ENCODE measurements around the gene CRY1.
"Not testable (repeated sequence)": the region's sequence is repeated elsewhere in the genome, so short reads cannot be mapped to it uniquely, and the experiment has no call there.

Gene CRY1

GRCh38 chr12:107108366-107108765, 15.0 kb upstream of the CRY1 start:
- not testable (repeated sequence) for DNase-seq (ENCODE audit: low read depth, low spot score)

- DNase-seq (ENCODE audit: low read depth, low spot score): no peak
These were observed 14.0 kb upstream of the CRY1 start for GRCh38 chr12:107107381-107107780.

- DNase-seq (ENCODE audit: low read depth, low spot score): no peak
These were observed 13.1 kb upstream of the CRY1 start for GRCh38 chr12:107106241-107107025.

GRCh38 chr12:107105410-107105703, 12.0 kb upstream of the CRY1 start:
- DNase-seq (ENCODE audit: low read depth, low spot score): no peak

GRCh38 chr12:107103516-107103915, 10.2 kb upstream of the CRY1 start:
- DNase-seq (ENCODE audit: low read depth, low spot score): no peak

- DNase-seq (ENCODE audit: low read depth, low spot score): no peak
These were observed 9.7 kb upstream of the CRY1 start for GRCh38 chr12:107103097-107103496.

- DNase-seq (ENCODE audit: low read depth, low spot score): no peak
These were observed 8.9 kb upstream of the CRY1 start for GRCh38 chr12:107102294-107102693.

GRCh38 chr12:107101651-107102050, 8.3 kb upstream of the CRY1 start:
- DNase-seq (ENCODE audit: low read depth, low spot score): no peak

GRCh38 chr12:107099917-107100316, 6.6 kb upstream of the CRY1 start:
- no peak for DNase-seq (ENCODE audit: low read depth, low spot score)

GRCh38 chr12:107096571-107096970, 3.2 kb upstream of the CRY1 start:
- DNase-seq (ENCODE audit: low read depth, low spot score): no peak

GRCh38 chr12:107094183-107094448, 767 bp upstream of the CRY1 start:
- no peak for DNase-seq (ENCODE audit: low read depth, low spot score)

GRCh38 chr12:107092669-107093416, 506 bp downstream of the CRY1 start:
- peak; percentile 66 for DNase-seq (ENCODE audit: low read depth, low spot score)

- peak; percentile 93 for DNase-seq (ENCODE audit: low read depth, low spot score)
These were observed 1.2 kb downstream of the CRY1 start for GRCh38 chr12:107091989-107092641.

GRCh38 chr12:107091381-107091780, 2.0 kb downstream of the CRY1 start:
- peak; percentile 65 for DNase-seq (ENCODE audit: low read depth, low spot score)

- no peak for DNase-seq (ENCODE audit: low read depth, low spot score)
These were observed 2.6 kb downstream of the CRY1 start for GRCh38 chr12:107090711-107091110.

GRCh38 chr12:107088912-107089311, 4.4 kb downstream of the CRY1 start:
- no peak for DNase-seq (ENCODE audit: low read depth, low spot score)

GRCh38 chr12:107086314-107086713, 7.0 kb downstream of the CRY1 start:
- DNase-seq (ENCODE audit: low read depth, low spot score): no peak

- DNase-seq (ENCODE audit: low read depth, low spot score): no peak
These were observed 11.6 kb downstream of the CRY1 start for GRCh38 chr12:107081778-107082177.

GRCh38 chr12:107080299-107080698, 13.1 kb downstream of the CRY1 start:
- DNase-seq (ENCODE audit: low read depth, low spot score): no peak

- peak; percentile 42 for DNase-seq (ENCODE audit: low read depth, low spot score)
These were observed 14.0 kb downstream of the CRY1 start for GRCh38 chr12:107079172-107080011.

- DNase-seq (ENCODE audit: low read depth, low spot score): not testable (repeated sequence)
These were observed 20.1 kb downstream of the CRY1 start for GRCh38 chr12:107073266-107073665.

- no peak for DNase-seq (ENCODE audit: low read depth, low spot score)
These were observed 26.7 kb downstream of the CRY1 start for GRCh38 chr12:107066691-107067090.

Data from astrocyte of the hippocampus (primary cell).